HepG2 (cell line): ENCODE measurements around the gene SPATA21. TPM values are rescaled to one million over a fixed set of nuclear protein-coding genes. Genes with fewer than 3 reads are reported as not detected.
A peak's percentile ranks its signal among the peaks of the same experiment; 100 is the strongest.

Source experiments
- EED ChIP-seq: sonication (generic); formaldehyde crosslinking; IDR thresholded peaks from 2 replicates; pipeline ENCODE4 v1.5.0; 2020; ENCODE audit warnings: mild to moderate bottlenecking, missing genetic modification reagents
- ETV6 ChIP-seq: sonication (generic); formaldehyde crosslinking; conservative IDR thresholded peaks from 2 replicates; pipeline ENCODE4 v1.4.0; 2020; ENCODE audit warnings: missing genetic modification reagents
- KMT2A ChIP-seq: sonication (generic); formaldehyde crosslinking; IDR thresholded peaks from 2 replicates; pipeline ENCODE4 v1.4.0; 2020; ENCODE audit warnings: missing genetic modification reagents
- MED13 ChIP-seq: sonication (generic); formaldehyde crosslinking; IDR thresholded peaks from 2 replicates; pipeline ENCODE4 v1.5.0; 2020; ENCODE audit warnings: missing genetic modification reagents
- MXD4 ChIP-seq: IDR thresholded peaks from 2 replicates; pipeline ENCODE4 v1.6.1; 2016; ENCODE audit warnings: mild to moderate bottlenecking, missing biosample characterization, missing genetic modification reagents
- SOX6 ChIP-seq, 2 experiments: fragments of 450-650 bp in 1 of 2; sonication (generic) in 1 of 2; formaldehyde crosslinking in 1 of 2; IDR thresholded peaks; 2 replicates each; pipeline versions ENCODE4 v1.4.0 to v1.6.1; 2017 to 2020; ENCODE audit warnings: antibody characterized with exemption in 1 of 2, mild to moderate bottlenecking in 1 of 2, missing genetic modification reagents in 1 of 2
- TARDBP ChIP-seq: sonication (generic); formaldehyde crosslinking; IDR thresholded peaks from 2 replicates; pipeline ENCODE4 v1.8.0; 2022; ENCODE audit warnings: mild to moderate bottlenecking, missing genetic modification reagents
- ZNF354B ChIP-seq: sonication (generic); formaldehyde crosslinking; IDR thresholded peaks from 2 replicates; pipeline ENCODE4 v1.8.0; 2022; ENCODE audit warnings: mild to moderate bottlenecking, missing genetic modification reagents
- polyA plus RNA-seq, 8 experiments: library from polyadenylated mRNA; depleted of rRNA in 3 of 8; stranded (reverse) in 7 of 8; unstranded in 1 of 8; fragments of >200 nt; fragmentation: Illumina TruSeq in 4 of 8; extraction: Trizol in 4 of 8; gene quantifications; 2 replicates each; pipeline versions ENCODE4 v1.2.1 to v1.2.3, GENCODE V29; 2011 to 2016; ENCODE audit warnings: low read depth in 4 of 8, missing spikeins in 1 of 8, mixed read lengths in 1 of 8; ENCODE audit not compliant: insufficient read depth in 1 of 8
- total RNA-seq, 5 experiments: library from RNA; depleted of rRNA; stranded (reverse); fragments of >200 nt; fragmentation: Illumina TruSeq; extraction: Trizol; gene quantifications; 2 replicates each; pipeline ENCODE4 v1.2.3, GENCODE V29; 2016; ENCODE audit warnings: low read depth in 1 of 5
- TF ChIP-seq, protein P1 (sequence below): sonication (generic); formaldehyde crosslinking; IDR thresholded peaks from 2 replicates; pipeline ENCODE4 v1.4.0; 2020; ENCODE audit warnings: missing genetic modification reagents, borderline replicate concordance
- TF ChIP-seq, protein P2 (sequence below): IDR thresholded peaks from 2 replicates; pipeline ENCODE4 v1.6.1; 2016; ENCODE audit warnings: low read depth, missing genetic modification reagents, missing compliant biosample characterization
- TF ChIP-seq, protein P3 (sequence below): sonication (generic); formaldehyde crosslinking; IDR thresholded peaks from 2 replicates; pipeline ENCODE4 v1.4.0; 2020; ENCODE audit warnings: mild to moderate bottlenecking, missing genetic modification reagents
- TF ChIP-seq, protein P4 (sequence below): sonication (generic); formaldehyde crosslinking; IDR thresholded peaks from 2 replicates; pipeline ENCODE4 v1.5.0; 2020; ENCODE audit warnings: mild to moderate bottlenecking, missing genetic modification reagents

SPATA21 gene
- total and polyA plus RNA-seq, 2 of the 13 experiments (the other 11 are each of a cell fraction or from before 2014, with no cell fraction given), result 0.80 to 1.4 TPM

DNA sequence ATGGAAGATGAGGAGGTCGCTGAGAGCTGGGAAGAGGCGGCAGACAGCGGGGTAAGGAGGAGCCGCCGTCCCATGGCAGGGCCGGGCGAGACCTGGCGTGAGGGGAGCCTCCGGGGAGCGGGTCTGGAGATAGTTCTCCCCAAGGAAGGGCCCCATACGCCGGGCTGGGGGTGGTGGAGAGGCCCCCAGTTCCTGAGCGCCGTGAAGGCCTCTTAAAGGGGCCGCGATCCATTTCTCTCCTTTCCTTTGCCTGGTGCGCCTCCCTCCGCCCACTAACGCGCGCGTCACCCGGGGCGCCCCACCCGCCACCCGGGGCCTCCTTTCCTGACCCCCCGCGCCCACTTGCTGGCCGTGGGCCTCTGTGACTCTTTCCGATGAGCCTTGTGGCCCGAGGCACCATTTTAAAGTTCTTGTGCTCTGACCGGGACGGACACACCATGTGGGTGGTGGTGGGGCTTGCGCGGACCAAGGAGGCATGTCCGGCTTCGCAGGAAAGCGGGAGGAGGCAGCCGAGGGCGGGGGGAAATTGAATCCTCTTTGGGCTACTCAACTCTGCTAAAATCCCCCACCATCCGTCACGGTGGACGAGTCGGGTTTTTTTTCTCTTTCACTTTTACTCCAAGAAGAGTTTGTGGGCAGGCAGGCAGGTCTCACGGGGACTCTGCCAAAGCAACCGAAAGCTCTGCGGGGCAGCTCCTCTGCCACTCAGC lies 69.8 kb downstream of the SPATA21 start (continued):
- TF ChIP-seq, protein P1, sequence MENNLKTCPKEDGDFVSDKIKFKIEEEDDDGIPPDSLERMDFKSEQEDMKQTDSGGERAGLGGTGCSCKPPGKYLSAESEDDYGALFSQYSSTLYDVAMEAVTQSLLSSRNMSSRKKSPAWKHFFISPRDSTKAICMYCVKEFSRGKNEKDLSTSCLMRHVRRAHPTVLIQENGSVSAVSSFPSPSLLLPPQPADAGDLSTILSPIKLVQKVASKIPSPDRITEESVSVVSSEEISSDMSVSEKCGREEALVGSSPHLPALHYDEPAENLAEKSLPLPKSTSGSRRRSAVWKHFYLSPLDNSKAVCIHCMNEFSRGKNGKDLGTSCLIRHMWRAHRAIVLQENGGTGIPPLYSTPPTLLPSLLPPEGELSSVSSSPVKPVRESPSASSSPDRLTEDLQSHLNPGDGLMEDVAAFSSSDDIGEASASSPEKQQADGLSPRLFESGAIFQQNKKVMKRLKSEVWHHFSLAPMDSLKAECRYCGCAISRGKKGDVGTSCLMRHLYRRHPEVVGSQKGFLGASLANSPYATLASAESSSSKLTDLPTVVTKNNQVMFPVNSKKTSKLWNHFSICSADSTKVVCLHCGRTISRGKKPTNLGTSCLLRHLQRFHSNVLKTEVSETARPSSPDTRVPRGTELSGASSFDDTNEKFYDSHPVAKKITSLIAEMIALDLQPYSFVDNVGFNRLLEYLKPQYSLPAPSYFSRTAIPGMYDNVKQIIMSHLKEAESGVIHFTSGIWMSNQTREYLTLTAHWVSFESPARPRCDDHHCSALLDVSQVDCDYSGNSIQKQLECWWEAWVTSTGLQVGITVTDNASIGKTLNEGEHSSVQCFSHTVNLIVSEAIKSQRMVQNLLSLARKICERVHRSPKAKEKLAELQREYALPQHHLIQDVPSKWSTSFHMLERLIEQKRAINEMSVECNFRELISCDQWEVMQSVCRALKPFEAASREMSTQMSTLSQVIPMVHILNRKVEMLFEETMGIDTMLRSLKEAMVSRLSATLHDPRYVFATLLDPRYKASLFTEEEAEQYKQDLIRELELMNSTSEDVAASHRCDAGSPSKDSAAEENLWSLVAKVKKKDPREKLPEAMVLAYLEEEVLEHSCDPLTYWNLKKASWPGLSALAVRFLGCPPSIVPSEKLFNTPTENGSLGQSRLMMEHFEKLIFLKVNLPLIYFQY, result no peak; the same call in 1 of the 2 replicates
- TF ChIP-seq MXD4 (CRISPR knock-in tag), result peak; percentile 48
- TF ChIP-seq ZNF354B, result no peak
- TF ChIP-seq KMT2A (CRISPR knock-in tag), result peak; percentile 58
- TF ChIP-seq, protein P2, sequence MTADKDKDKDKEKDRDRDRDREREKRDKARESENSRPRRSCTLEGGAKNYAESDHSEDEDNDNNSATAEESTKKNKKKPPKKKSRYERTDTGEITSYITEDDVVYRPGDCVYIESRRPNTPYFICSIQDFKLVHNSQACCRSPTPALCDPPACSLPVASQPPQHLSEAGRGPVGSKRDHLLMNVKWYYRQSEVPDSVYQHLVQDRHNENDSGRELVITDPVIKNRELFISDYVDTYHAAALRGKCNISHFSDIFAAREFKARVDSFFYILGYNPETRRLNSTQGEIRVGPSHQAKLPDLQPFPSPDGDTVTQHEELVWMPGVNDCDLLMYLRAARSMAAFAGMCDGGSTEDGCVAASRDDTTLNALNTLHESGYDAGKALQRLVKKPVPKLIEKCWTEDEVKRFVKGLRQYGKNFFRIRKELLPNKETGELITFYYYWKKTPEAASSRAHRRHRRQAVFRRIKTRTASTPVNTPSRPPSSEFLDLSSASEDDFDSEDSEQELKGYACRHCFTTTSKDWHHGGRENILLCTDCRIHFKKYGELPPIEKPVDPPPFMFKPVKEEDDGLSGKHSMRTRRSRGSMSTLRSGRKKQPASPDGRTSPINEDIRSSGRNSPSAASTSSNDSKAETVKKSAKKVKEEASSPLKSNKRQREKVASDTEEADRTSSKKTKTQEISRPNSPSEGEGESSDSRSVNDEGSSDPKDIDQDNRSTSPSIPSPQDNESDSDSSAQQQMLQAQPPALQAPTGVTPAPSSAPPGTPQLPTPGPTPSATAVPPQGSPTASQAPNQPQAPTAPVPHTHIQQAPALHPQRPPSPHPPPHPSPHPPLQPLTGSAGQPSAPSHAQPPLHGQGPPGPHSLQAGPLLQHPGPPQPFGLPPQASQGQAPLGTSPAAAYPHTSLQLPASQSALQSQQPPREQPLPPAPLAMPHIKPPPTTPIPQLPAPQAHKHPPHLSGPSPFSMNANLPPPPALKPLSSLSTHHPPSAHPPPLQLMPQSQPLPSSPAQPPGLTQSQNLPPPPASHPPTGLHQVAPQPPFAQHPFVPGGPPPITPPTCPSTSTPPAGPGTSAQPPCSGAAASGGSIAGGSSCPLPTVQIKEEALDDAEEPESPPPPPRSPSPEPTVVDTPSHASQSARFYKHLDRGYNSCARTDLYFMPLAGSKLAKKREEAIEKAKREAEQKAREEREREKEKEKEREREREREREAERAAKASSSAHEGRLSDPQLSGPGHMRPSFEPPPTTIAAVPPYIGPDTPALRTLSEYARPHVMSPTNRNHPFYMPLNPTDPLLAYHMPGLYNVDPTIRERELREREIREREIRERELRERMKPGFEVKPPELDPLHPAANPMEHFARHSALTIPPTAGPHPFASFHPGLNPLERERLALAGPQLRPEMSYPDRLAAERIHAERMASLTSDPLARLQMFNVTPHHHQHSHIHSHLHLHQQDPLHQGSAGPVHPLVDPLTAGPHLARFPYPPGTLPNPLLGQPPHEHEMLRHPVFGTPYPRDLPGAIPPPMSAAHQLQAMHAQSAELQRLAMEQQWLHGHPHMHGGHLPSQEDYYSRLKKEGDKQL (CRISPR knock-in tag), result no peak
- TF ChIP-seq, protein P3, sequence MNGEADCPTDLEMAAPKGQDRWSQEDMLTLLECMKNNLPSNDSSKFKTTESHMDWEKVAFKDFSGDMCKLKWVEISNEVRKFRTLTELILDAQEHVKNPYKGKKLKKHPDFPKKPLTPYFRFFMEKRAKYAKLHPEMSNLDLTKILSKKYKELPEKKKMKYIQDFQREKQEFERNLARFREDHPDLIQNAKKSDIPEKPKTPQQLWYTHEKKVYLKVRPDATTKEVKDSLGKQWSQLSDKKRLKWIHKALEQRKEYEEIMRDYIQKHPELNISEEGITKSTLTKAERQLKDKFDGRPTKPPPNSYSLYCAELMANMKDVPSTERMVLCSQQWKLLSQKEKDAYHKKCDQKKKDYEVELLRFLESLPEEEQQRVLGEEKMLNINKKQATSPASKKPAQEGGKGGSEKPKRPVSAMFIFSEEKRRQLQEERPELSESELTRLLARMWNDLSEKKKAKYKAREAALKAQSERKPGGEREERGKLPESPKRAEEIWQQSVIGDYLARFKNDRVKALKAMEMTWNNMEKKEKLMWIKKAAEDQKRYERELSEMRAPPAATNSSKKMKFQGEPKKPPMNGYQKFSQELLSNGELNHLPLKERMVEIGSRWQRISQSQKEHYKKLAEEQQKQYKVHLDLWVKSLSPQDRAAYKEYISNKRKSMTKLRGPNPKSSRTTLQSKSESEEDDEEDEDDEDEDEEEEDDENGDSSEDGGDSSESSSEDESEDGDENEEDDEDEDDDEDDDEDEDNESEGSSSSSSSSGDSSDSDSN (CRISPR knock-in tag), result peak; percentile 38; the same call in 1 of the 2 replicates
- TF ChIP-seq MED13 (CRISPR knock-in tag), result peak; percentile 84; the same call in 1 of the 2 replicates
- TF ChIP-seq TARDBP, result no peak
- no peak for TF ChIP-seq SOX6 (IDR thresholded peaks at IDR 0.05)
- TF ChIP-seq SOX6 (CRISPR knock-in tag; IDR thresholded peaks at IDR 0.05), result peak; percentile 39
- peak; percentile 26; the same call in 1 of the 2 replicates for TF ChIP-seq EED (CRISPR knock-in tag)
- TF ChIP-seq, protein P4, sequence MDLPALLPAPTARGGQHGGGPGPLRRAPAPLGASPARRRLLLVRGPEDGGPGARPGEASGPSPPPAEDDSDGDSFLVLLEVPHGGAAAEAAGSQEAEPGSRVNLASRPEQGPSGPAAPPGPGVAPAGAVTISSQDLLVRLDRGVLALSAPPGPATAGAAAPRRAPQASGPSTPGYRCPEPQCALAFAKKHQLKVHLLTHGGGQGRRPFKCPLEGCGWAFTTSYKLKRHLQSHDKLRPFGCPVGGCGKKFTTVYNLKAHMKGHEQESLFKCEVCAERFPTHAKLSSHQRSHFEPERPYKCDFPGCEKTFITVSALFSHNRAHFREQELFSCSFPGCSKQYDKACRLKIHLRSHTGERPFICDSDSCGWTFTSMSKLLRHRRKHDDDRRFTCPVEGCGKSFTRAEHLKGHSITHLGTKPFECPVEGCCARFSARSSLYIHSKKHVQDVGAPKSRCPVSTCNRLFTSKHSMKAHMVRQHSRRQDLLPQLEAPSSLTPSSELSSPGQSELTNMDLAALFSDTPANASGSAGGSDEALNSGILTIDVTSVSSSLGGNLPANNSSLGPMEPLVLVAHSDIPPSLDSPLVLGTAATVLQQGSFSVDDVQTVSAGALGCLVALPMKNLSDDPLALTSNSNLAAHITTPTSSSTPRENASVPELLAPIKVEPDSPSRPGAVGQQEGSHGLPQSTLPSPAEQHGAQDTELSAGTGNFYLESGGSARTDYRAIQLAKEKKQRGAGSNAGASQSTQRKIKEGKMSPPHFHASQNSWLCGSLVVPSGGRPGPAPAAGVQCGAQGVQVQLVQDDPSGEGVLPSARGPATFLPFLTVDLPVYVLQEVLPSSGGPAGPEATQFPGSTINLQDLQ (CRISPR knock-in tag), result 0 out of 2 replicates have a peak, but pooled peaks have one; percentile 63
- peak; percentile 53; the same call in 1 of the 2 replicates for TF ChIP-seq ETV6 (CRISPR knock-in tag)
